Activated T-helper 1 cell treated with anti-CD3 and anti-CD28 coated beads, Interleukin-12 subunit alpha, Interleukin-12 subunit beta, Interleukin-2, Interleukin-4 antibody, amounts not matched to agents 30 ng/mL and 10 ng/mL and 1 ng/mL, durations not matched to agents 14 hours and 24 hours and 36 hours (primary cell): ENCODE measurements around the gene PXT1. TPM values are rescaled to one million over a fixed set of nuclear protein-coding genes. Genes with fewer than 3 reads are reported as not detected.
A peak's percentile ranks its signal among the peaks of the same experiment; 100 is the strongest.
"Not testable (repeated sequence)": the region's sequence is repeated elsewhere in the genome, so short reads cannot be mapped to it uniquely, and the experiment has no call there.

ENCODE experiments used
- DNase-seq: peaks from one replicate; pipeline ENCODE4 v3.0.0; 2021; ENCODE audit warnings: low spot score
- H3K27ac Mint-ChIP-seq: one replicate; pipeline ENCODE4 v1.8.0; 2021; ENCODE audit warnings: mild to moderate bottlenecking, mixed read lengths
- H3K27me3 Mint-ChIP-seq: one replicate; pipeline ENCODE4 v1.8.0; 2022; ENCODE audit warnings: mild to moderate bottlenecking, moderate library complexity, mixed read lengths; ENCODE audit not compliant: insufficient read depth
- H3K36me3 Mint-ChIP-seq: one replicate; pipeline ENCODE4 v1.8.0; 2021; ENCODE audit warnings: low read depth, mixed read lengths
- H3K4me1 Mint-ChIP-seq: one replicate; pipeline ENCODE4 v1.8.0; 2021; ENCODE audit warnings: low read depth, mixed read lengths
- H3K4me3 Mint-ChIP-seq: one replicate; pipeline ENCODE4 v1.8.0; 2021; ENCODE audit warnings: mild to moderate bottlenecking, moderate library complexity, mixed read lengths
- H3K9me3 Mint-ChIP-seq: one replicate; pipeline ENCODE4 v1.8.0; 2021; ENCODE audit warnings: mixed read lengths
- intact Hi-C: fragments of 100-400 bp; cut with micrococcal nuclease; formaldehyde crosslinking; loops from one replicate; pipeline ENCODE4 v1.15.1; 2024
- total RNA-seq: library from RNA; stranded (reverse); gene quantifications from 2 replicates; pipeline ENCODE4 v1.2.3, GENCODE V29; 2022

PXT1 gene
- total RNA-seq, 1 donor from 2014 or later, result 0.16 TPM

DNA sequence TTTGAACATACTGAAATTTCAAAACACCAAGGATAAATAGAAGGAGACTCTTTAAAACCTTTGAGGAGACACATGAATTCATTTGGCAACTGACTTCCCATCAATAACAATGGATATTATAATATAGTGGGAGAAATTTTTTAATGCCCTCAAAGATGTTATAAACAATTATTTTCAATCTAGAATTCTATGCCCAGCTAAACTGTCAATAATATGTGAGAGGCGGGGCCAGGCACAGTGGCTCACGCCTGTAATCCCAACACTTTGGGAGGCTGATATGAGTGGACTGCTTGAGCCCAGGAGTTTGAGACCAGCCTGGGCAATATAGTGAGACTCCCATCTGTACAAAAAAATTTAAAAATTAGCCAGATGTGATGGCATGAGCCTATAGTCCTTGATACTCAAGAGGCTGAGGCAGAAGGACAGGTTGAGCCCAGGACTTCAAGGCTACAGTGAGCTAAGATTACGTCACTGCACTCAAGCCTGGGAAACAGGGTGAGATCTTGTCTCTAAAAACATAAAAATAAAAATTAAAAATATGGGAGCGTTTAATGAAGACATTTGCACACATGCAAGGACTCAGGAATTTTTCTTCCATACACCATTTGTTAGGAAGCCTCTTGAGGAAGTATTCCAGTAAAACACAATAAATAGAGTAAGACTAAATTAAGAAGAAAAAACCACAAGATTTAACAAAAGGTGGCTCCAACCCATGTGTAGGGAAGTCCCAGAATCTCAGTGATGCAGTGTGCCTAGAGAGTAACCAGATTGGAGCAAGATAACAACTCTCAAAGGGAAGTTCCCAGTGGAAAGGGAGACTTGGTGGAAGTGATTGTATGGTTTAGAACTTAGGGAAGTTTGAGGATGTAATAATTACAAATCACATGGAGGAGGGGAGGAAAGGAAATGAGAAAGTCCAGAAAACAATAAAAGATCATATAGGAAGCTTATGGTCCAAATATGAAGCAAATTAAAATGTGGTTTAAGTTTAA lies 28.9 kb downstream of the PXT1 start:
- H3K9me3 Mint-ChIP-seq, result peaks cover 7% of the 10 kb centered on the region
- no peak overlapping the region for H3K4me3 Mint-ChIP-seq
- intact Hi-C loops, result no loop called here
- H3K27me3 Mint-ChIP-seq, result peaks cover 23% of the 10 kb centered on the region
- H3K4me1 Mint-ChIP-seq, result no peaks in the 10 kb centered on the region
- H3K27ac Mint-ChIP-seq, result no peak overlapping the region
- no peak for DNase-seq
- no peaks in the 10 kb centered on the region for H3K36me3 Mint-ChIP-seq

DNA sequence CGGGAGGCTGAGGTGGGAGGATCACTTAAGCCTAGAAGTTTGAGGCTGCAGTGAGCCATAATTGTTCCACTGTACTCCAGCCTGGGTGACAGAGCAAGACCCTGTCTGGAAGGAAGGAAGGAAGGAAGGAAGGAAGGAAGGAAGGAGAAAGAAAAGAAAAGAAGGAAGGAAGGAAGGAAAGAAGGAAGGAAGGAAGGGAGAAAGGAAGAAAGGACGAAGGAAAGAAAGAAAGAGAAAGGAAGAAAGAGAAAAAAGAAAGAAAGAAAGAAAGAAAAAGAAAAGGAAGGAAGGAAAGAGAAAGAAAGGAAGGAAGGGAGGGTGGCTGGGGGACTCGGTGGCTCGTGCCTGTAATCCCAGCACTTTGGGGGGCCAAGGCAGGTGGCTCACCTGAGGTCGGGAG lies 32.9 kb downstream of the PXT1 start:
- H3K36me3 Mint-ChIP-seq, intact Hi-C loops, H3K4me3 Mint-ChIP-seq, H3K4me1 Mint-ChIP-seq, H3K9me3 Mint-ChIP-seq, DNase-seq, H3K27ac Mint-ChIP-seq: not testable (repeated sequence)
- peaks cover 22% of the 10 kb centered on the region for H3K27me3 Mint-ChIP-seq

DNA sequence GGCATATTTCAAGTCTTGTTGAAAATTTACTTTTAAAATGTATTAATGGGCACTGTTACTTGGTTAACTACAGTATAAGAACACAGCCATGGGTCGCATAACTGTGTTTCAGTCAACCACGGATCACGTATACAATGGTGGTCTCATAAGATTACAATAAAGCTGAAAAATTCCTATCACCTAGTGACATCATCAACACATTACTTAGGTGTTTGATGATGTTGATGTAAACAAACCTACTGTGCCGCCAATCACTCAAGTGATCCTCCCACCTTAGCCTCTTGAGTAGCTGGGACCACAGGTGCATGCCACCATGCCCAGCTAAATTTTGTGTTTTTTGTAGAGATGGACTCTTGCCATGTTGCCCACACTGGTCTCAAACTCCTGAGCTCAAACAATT lies 38.5 kb downstream of the PXT1 start:
- Mint-ChIP-seq H3K27me3 (peaks cover 16% of the 10 kb centered on the region), H3K4me1 (no peaks in the 10 kb centered on the region), H3K4me3 (no peak overlapping the region), H3K9me3 (no peaks in the 10 kb centered on the region), H3K36me3 (no peaks in the 10 kb centered on the region), H3K27ac (no peak overlapping the region)
- DNase-seq, result no peak
- intact Hi-C loops, result no loop called here

DNA sequence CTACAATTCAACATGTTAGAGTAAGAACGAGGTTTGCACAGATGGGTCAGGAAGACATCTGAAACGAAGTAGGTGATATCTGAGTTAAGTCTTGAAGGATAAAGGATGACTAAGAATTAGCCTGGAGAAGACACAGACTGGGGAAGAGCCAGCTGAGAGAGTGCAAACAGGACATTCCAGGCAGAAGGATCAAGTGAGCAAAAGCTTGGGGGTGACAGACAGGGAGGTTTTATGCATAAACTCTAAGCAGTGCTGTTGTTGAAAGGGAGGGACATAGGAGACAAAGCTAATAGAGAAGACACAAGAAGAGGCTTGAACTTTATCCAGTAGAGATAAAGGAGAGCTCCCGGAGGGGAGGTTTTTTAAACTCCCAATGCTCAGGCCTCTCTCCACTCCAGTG lies 40.2 kb downstream of the PXT1 start:
- intact Hi-C loops, result no loop called here
- DNase-seq, result no peak
- no peak overlapping the region for H3K27ac Mint-ChIP-seq
- H3K9me3 Mint-ChIP-seq, result no peaks in the 10 kb centered on the region
- no peaks in the 10 kb centered on the region for H3K36me3 Mint-ChIP-seq
- no peaks in the 10 kb centered on the region for H3K4me1 Mint-ChIP-seq
- H3K4me3 Mint-ChIP-seq, result no peak overlapping the region
- H3K27me3 Mint-ChIP-seq, result peaks cover 16% of the 10 kb centered on the region

DNA sequence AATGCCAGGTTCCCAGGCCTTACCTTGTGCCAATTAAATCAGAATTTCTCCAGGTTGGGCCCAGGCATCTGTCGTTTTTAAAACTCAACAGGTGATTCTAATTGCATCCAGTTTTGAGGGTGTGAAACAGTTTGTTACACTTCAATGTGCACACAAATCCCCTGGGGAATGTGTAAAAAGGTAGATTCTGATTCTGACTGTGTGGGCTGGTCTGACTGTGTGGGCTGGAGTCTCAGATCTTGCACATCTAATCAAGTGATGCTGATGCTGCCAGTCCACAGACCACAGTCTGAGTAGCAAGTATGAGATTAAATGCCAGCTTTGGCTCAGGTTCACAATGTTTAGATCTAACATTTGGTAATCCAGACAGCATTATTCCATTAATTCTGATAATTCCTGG lies 42.7 kb downstream of the PXT1 start:
- Mint-ChIP-seq H3K27ac (no peak overlapping the region), H3K27me3 (peaks cover 11% of the 10 kb centered on the region), H3K4me3 (no peak overlapping the region), H3K36me3 (no peaks in the 10 kb centered on the region), H3K9me3 (no peaks in the 10 kb centered on the region), H3K4me1 (no peaks in the 10 kb centered on the region)
- intact Hi-C loops, result no loop called here
- DNase-seq, result no peak

DNA sequence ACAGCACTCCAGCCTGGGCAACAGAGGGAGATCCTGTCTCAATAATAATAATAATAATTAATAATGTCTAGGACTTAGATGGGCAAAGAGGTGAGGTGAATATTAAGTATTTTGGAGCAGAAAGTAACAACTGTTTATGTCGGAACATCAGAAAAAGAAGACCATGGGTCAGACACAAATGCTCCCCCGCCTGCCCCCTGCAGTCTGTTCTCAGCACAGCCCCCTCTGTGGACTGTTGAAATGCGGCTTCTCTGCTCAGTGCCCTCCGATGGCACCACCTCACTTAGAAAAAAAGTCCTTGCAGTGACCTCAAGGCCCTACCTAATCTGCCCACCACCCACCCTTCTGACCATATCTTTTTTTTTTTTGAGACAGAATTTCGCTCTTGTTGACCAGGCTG lies 50.0 kb downstream of the PXT1 start:
- Mint-ChIP-seq H3K27ac (no peak overlapping the region), H3K4me1 (peaks cover 7% of the 10 kb centered on the region), H3K27me3 (peaks cover 49% of the 10 kb centered on the region), H3K36me3 (no peaks in the 10 kb centered on the region), H3K9me3 (no peaks in the 10 kb centered on the region), H3K4me3 (no peak overlapping the region)
- DNase-seq, result no peak
- intact Hi-C loops, result no loop called here

DNA sequence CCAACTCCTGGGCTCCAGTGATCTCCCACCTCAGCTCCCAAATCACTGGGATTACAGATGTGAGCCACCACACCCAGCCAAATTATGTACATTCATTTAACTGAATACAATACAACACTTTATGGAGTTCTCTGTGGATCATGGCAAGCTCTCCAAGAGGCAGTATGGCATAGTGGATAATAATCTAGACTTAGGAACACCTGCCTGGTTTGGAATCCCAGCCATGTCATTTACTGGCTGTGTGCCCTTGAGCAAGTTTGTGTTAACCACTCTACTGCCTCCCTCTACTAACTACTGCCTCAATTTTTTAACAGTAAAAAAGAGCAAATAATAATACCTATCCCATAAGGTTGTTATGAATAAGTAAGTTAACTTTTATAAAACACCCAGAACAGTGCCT lies 53.3 kb downstream of the PXT1 start:
- intact Hi-C loops, result no loop called here
- Mint-ChIP-seq H3K27ac (no peak overlapping the region), H3K9me3 (no peaks in the 10 kb centered on the region), H3K4me3 (no peak overlapping the region), H3K4me1 (peaks cover 29% of the 10 kb centered on the region), H3K27me3 (peaks cover 49% of the 10 kb centered on the region), H3K36me3 (peaks cover 2% of the 10 kb centered on the region)
- no peak for DNase-seq

DNA sequence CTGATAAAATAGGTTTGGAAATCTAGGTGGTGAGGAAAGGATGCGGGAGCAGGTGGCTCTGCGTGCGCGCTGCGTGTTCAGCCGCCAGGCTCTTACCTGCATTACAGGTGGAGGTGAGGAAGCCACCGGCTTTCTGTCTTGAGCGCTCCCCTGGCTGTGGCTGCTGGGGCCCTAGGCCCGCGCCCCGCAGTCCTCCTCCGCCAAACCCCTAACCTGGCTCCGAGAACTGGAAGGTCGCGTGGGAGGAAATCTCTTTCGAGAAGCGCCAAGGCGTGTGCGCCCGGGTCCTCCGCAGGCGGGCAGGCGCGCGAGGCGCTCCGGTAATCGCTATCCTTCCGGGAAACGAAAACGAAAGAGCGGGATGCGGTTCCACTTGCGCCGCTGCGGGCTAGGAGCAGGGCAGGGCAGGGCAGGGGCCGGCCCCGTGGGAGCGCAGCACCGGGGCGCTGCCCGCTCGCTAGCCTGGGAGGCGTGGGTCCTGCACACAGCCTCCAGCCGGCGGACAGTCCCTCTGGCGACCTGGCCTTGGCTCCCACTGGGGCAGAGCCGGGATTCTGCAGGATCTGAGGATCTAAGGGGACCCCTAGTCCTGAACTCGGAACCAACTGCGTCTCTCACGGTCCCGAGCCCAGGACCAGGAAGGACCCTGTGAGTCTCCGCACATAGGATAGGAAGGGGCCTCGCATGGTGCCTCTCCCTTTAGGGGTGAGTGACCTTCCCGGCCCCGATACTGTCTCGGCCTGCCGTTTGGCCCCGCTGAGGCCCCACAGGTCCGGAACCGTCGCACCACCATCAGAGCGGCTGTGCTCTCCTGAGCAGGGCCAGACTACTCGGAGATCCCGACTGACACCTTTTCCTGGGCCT lies 55.0 kb downstream of the PXT1 start, which contains the start of gene ETV7:
Gene ETV7 (minus strand): TSS at position 230 of the 864 bp plus-strand sequence. CDS start 128 bp downstream, at position 102.
- Mint-ChIP-seq H3K9me3 (no peaks in the 10 kb centered on the region), H3K36me3 (peaks cover 2% of the 10 kb centered on the region), H3K4me3 (peak within 1 kb of the TSS; percentile 92), H3K27me3 (peaks cover 36% of the 10 kb centered on the region), H3K27ac (peak within 1 kb of the TSS; percentile 82), H3K4me1 (peaks cover 44% of the 10 kb centered on the region)
- intact Hi-C loops, result loop anchor here (2.0 kb wide), 1 partner anchor 35 kb away; no protein-coding TSS in a partner anchor
- DNase-seq, result peak; percentile 52

DNA sequence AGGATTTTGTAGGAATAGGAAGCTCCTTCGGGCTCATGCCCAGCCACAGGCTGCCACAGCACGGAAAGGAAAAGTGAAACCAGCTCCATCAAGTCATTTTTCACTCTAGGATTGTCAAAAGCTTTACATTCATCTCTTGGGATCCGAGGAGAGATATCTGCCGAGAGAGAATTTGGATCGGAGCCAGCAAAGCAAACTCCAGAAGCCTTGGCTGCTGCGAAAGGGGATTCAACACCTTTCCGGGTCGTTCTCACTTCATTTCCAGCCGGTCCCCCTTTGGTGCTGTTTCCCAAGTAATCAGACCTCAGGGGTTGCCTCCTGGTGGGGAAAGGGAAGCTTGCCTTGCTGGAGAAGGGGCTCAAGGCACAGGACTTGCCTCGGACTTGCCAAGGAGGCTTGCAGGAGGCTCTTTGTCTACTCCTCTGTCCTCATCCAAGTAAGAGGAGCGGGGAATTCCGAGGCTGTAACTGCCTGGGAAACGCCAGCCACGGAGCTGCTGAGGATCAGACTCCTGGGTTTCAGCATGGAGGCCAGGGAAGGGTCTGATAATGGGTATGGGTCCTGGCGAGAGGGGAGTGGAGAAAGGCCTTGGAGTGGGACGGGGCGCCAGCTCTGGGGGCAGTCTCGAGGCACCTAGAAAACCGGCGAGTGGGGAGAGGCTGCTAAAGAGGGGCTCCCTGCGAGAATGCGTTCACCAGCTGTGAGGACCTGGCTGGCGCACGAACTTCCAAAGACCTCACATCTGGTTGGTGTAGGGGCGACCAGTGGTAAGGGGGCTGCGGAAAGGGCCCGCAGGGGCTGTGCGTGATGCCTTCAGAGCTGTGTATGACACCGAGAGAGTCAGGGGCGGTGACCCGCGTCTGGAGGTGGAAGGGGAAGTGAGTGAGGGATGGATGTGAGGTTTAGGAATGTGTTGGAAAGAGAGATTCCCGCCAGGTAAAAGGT lies 55.9 kb downstream of the PXT1 start:
- Mint-ChIP-seq H3K27me3 (peaks cover 31% of the 10 kb centered on the region), H3K36me3 (peaks cover 2% of the 10 kb centered on the region), H3K4me1 (peaks cover 44% of the 10 kb centered on the region), H3K9me3 (no peaks in the 10 kb centered on the region), H3K4me3 (peak overlapping the region; percentile 92), H3K27ac (peak overlapping the region; percentile 82)
- intact Hi-C loops, result loop anchor here (2.0 kb wide), 1 partner anchor 36 kb away; no protein-coding TSS in a partner anchor
- DNase-seq, result no peak

DNA sequence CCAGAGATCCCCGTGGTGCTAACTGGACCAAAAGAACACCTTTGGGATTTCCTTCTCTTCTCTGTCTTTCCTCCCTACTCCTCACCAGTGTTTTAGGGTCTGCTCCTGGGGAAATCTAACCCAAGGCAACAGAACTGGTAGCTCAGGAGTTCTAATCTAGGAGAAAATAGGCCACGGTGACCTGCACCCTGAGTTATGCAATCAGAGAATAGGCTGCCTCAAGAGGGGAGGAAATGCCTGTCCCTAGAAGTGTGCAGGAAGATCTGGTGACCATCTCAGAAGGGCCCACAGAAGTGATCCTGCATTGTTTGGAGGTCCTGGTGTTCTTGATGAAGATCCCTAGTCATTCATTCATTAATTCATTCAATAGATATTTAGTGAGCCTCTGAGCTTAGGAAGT lies 58.6 kb downstream of the PXT1 start:
- H3K27me3 Mint-ChIP-seq, result peaks cover 14% of the 10 kb centered on the region
- DNase-seq, result no peak
- peaks cover 2% of the 10 kb centered on the region for H3K36me3 Mint-ChIP-seq
- intact Hi-C loops, result no loop called here
- H3K27ac Mint-ChIP-seq, result peak overlapping the region; percentile 35
- no peaks in the 10 kb centered on the region for H3K9me3 Mint-ChIP-seq
- H3K4me1 Mint-ChIP-seq, result peaks cover 44% of the 10 kb centered on the region
- H3K4me3 Mint-ChIP-seq, result no peak overlapping the region

DNA sequence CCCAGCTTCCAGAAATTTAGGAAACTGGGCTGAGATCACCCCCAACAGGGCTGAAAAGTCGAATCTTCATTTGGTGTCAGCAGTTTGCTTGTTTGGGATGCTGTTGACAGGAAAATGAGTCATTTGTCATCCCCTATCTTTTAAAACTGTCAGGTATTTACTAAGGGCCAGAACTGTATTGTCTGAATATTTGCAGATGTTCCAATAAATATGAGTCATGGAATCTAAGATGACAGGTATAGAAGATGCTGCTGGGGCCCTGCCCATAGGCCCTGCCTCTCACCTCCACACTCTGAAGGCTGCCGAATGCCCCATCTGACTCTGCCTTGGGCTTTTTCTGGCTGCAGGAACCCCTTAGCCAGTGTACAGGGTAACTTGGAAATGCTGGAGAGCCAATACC lies 59.0 kb downstream of the PXT1 start:
- Mint-ChIP-seq H3K4me3 (no peak overlapping the region), H3K9me3 (no peaks in the 10 kb centered on the region), H3K27me3 (peaks cover 13% of the 10 kb centered on the region), H3K27ac (peak overlapping the region; percentile 35), H3K36me3 (peaks cover 2% of the 10 kb centered on the region), H3K4me1 (peaks cover 44% of the 10 kb centered on the region)
- intact Hi-C loops, result no loop called here
- no peak for DNase-seq

DNA sequence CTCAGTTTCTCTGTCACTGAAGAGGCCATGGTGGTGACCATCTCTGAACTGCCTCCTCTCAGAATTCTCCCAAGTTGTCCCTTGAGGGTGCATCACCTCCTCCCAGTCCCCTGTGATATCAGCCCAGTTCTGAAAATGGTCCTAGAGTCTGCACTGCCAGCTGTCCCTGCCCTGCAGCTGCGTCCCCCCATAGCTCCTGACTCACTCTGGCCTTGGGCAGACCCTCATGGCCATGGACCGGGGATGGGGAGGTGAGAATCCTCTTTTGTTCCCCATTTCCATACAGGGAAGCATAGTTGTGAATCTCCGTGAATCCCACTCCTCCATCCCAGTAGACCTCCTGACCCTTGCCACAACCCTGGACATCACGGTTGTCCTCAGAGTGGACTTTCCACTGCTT lies 59.7 kb downstream of the PXT1 start:
- intact Hi-C loops, result no loop called here
- DNase-seq, result no peak
- H3K4me3 Mint-ChIP-seq, result no peak overlapping the region
- H3K4me1 Mint-ChIP-seq, result peaks cover 38% of the 10 kb centered on the region
- H3K36me3 Mint-ChIP-seq, result peaks cover 2% of the 10 kb centered on the region
- peaks cover 7% of the 10 kb centered on the region for H3K27me3 Mint-ChIP-seq
- no peaks in the 10 kb centered on the region for H3K9me3 Mint-ChIP-seq
- H3K27ac Mint-ChIP-seq, result peak overlapping the region; percentile 36
